Naive thymus-derived CD8-positive, alpha-beta T cell (primary cell): ENCODE measurements around the gene HS3ST5. TPM values are rescaled to one million over a fixed set of nuclear protein-coding genes. Genes with fewer than 3 reads are reported as not detected.
"Not testable (repeated sequence)": the region's sequence is repeated elsewhere in the genome, so short reads cannot be mapped to it uniquely, and the experiment has no call there.

Experiments
- ATAC-seq, 2 donors: fragments of 150-1000 bp; cut with Tn5 transposase in 1 of 2; sonication (Bioruptor Pico), chemical (Tn5 transposase) in 1 of 2; 1 replicate in 1 of 2; 2 replicates in 1 of 2; pipeline ENCODE4 v1.10.0; 2021; ENCODE audit warnings: mild to moderate bottlenecking in 2 of 2, moderate library complexity in 2 of 2
- POLR2A ChIA-PET: fragments of 350-600 bp; sonication (Branson Sonifier 250); formaldehyde crosslinking; loops from one replicate; lab custom pipeline; 2021; ENCODE audit warnings: antibody characterized with exemption; lab: Charles Lee
- DNase-seq, 10 donors: peaks; one replicate each; pipeline versions ENCODE4 v3.0.0 to v3.0.0-alpha.2; 2020 to 2022
- H3K27ac Mint-ChIP-seq, 10 donors: one replicate each; pipeline ENCODE4 v1.8.0; 2020 to 2022; ENCODE audit warnings: mild to moderate bottlenecking in 10 of 10, mixed read lengths in 10 of 10, moderate library complexity in 4 of 10, inconsistent platforms in 1 of 10
- H3K27me3 Mint-ChIP-seq, 5 donors: one replicate each; pipeline ENCODE4 v1.8.0; 2021 to 2022; ENCODE audit warnings: mixed read lengths in 5 of 5
- H3K36me3 Mint-ChIP-seq, 3 donors: one replicate each; pipeline ENCODE4 v1.8.0; 2020 to 2022; ENCODE audit warnings: mixed read lengths in 3 of 3, mild to moderate bottlenecking in 2 of 3, inconsistent platforms in 1 of 3
- H3K4me1 Mint-ChIP-seq, 4 donors: one replicate each; pipeline ENCODE4 v1.8.0; 2021 to 2022; ENCODE audit warnings: mixed read lengths in 4 of 4
- H3K4me3 Mint-ChIP-seq, 10 donors: one replicate each; pipeline ENCODE4 v1.8.0; 2020 to 2022; ENCODE audit warnings: mild to moderate bottlenecking in 10 of 10, mixed read lengths in 10 of 10, moderate library complexity in 6 of 10, inconsistent platforms in 1 of 10
- H3K9me3 Mint-ChIP-seq, 9 donors: one replicate each; pipeline ENCODE4 v1.8.0; 2020 to 2022; ENCODE audit warnings: mixed read lengths in 9 of 9, mild to moderate bottlenecking in 3 of 9, inconsistent platforms in 1 of 9, moderate library complexity in 1 of 9
- polyA plus RNA-seq, 3 donors: library from polyadenylated mRNA; unstranded; fragments of 300-500 nt; fragmentation: Illumina TruSeq; gene quantifications; one replicate each; pipeline ENCODE4 v1.2.3, GENCODE V29; 2021
- total RNA-seq, 8 experiments: library from RNA in 2 of 8; stranded (reverse) in 2 of 8; gene quantifications; one replicate each; pipeline ENCODE4 v1.2.3 and lab custom pipeline; 2021 to 2026

Gene HS3ST5
- total and polyA plus RNA-seq, 5 experiments from 2014 or later = not detected

- H3K4me3 Mint-ChIP-seq, H3K36me3 Mint-ChIP-seq, H3K4me1 Mint-ChIP-seq, DNase-seq, POLR2A ChIA-PET, H3K27ac Mint-ChIP-seq, ATAC-seq: not testable (repeated sequence)
- Mint-ChIP-seq H3K9me3 (peaks cover 0 to 14% (median 9%) of the 10 kb centered on the region in 9 donors), H3K27me3 (peaks cover 0 to 20% (median 5%) of the 10 kb centered on the region in 5 donors)
Observed at GRCh38 chr6:114149182-114149581, 193.6 kb downstream of the HS3ST5 start.

DNA sequence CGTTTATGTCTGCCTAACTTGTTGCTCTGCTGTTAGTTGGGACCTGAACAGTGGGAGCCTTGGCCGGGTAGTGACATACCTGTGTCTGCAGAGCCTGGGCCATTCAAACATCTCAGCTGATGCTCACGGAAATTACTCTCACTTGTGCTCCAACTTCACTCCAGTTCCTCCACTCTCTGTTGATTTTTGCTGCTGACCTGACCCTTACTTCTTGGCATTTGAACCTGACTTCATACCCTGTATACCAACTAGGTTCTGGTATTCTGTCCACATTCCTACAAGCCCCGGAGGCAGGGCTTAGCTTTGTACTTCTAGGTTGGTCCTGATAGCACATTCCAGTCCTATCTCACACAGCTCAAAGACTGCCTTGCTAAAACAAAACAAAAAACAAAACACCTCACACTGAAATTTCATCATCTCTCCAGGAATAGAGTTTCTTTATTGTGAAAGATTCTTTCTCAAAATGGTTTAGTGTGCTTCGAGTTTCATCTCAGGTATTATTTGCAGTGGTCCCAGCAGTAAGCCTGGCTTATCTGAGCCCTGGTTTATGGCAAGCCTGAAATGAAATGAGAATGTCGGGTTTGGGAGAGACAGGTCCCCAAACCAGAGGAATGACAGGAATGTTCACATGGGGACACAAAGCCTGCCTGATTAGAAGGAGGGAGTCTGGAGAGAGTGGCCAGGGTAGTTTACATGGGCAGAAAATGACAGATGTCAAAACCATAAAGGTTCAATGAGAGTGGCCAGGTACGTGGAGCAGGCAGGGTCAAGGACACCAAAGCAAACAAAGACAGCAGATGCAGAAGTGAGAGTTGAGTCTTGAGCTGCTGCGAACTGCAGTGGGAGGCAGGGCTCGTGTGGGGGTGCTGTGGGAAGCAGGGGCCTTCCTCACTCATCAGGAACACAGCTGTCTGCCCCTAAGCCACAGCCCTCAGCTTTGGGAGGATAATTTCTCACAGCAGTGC lies 197.7 kb downstream of the HS3ST5 start:
- no peak for DNase-seq
- POLR2A ChIA-PET = no interaction called here
- ATAC-seq = no peak
- no peak overlapping the region for H3K27ac Mint-ChIP-seq
- peaks cover 0 to 13% (median 9%) of the 10 kb centered on the region in 9 donors for H3K9me3 Mint-ChIP-seq
- H3K36me3 Mint-ChIP-seq = peaks cover 0 to 4% (median 0%) of the 10 kb centered on the region in 3 donors
- H3K27me3 Mint-ChIP-seq = peaks cover 1 to 37% (median 10%) of the 10 kb centered on the region in 5 donors
- no peak overlapping the region for H3K4me3 Mint-ChIP-seq
- H3K4me1 Mint-ChIP-seq = no peaks in the 10 kb centered on the region

DNA sequence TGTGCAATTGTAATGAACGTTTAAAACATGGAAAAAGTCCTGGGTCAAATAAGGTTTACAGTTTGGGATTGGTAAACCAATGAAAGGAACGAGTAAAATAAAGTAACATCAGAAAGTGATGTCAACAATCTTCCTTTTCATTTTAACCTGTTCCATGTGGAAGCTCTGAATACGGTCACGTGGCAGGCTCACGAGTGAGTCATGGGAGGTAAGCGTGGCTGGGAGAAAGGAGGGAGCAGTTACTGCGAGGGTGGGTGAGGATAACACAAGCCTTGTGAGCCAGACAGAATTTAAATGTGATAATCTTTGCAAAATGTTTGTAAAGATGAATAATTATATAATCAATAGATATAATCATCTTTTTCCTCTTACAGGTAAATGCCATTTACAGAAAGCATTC lies 200.6 kb downstream of the HS3ST5 start:
- peaks cover 0 to 3% (median 0%) of the 10 kb centered on the region in 3 donors for H3K36me3 Mint-ChIP-seq
- peaks cover 0 to 12% (median 7%) of the 10 kb centered on the region in 9 donors for H3K9me3 Mint-ChIP-seq
- DNase-seq (no peak), ATAC-seq (no peak)
- H3K27me3 Mint-ChIP-seq = peaks cover 4 to 46% (median 15%) of the 10 kb centered on the region in 5 donors
- POLR2A ChIA-PET = no interaction called here
- no peaks in the 10 kb centered on the region for H3K4me1 Mint-ChIP-seq
- no peak overlapping the region for H3K27ac Mint-ChIP-seq
- H3K4me3 Mint-ChIP-seq = no peak overlapping the region

GRCh38 chr6:114140416-114140815 lies 202.4 kb downstream of the HS3ST5 start:
- peaks cover 4 to 43% (median 14%) of the 10 kb centered on the region in 5 donors for H3K27me3 Mint-ChIP-seq
- POLR2A ChIA-PET = no interaction called here
- H3K36me3 Mint-ChIP-seq = no peaks in the 10 kb centered on the region
- no peak overlapping the region for H3K27ac Mint-ChIP-seq
- H3K4me1 Mint-ChIP-seq = no peaks in the 10 kb centered on the region
- H3K4me3 Mint-ChIP-seq = no peak overlapping the region
- H3K9me3 Mint-ChIP-seq = peaks cover 0 to 3% (median 0%) of the 10 kb centered on the region in 9 donors
- ATAC-seq (no peak), DNase-seq (no peak)

DNA sequence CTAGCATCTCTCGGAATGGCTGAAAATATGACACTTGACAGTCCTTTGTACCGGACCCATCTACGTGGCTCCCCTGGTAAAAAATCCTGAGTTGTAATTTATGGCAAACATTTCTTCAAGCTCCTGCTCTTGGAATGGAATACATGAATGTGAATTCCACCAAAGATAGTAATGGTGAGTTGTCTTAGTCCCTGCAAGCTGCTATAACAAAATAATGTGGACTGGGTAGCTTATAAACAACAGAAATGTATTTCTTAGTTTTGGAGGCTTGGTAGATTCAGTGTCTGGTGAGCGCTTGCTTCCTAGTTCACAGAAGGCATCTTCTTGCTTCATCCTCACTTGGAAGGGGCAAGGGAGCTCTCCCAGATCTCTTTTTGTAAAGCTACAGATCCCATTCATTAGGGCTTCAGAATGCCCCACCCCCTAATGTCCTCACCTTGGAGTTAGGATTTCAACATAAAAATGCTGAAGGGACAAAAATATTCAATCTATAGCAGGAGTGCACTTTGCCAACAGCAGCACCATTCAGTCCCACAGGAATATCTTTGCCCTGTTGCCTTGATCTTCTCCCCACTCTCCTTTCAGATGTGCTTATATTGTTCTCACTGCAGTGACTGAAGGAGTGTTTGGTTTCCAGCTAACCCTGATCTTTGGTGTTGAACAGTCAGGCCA lies 204.1 kb downstream of the HS3ST5 start:
- H3K4me3 Mint-ChIP-seq = no peak overlapping the region
- no peaks in the 10 kb centered on the region for H3K36me3 Mint-ChIP-seq
- ATAC-seq (no peak), DNase-seq (no peak)
- peaks cover 8 to 44% (median 23%) of the 10 kb centered on the region in 5 donors for H3K27me3 Mint-ChIP-seq
- POLR2A ChIA-PET = no interaction called here
- no peaks in the 10 kb centered on the region for H3K4me1 Mint-ChIP-seq
- no peaks in the 10 kb centered on the region for H3K9me3 Mint-ChIP-seq
- no peak overlapping the region for H3K27ac Mint-ChIP-seq

- H3K4me3 Mint-ChIP-seq = no peak overlapping the region
- no peak for ATAC-seq
- H3K27ac Mint-ChIP-seq = no peak overlapping the region
- peaks cover 9 to 38% (median 23%) of the 10 kb centered on the region in 5 donors for H3K27me3 Mint-ChIP-seq
- POLR2A ChIA-PET = no interaction called here
- no peak for DNase-seq
- no peaks in the 10 kb centered on the region for H3K36me3 Mint-ChIP-seq
- H3K4me1 Mint-ChIP-seq = no peaks in the 10 kb centered on the region
- H3K9me3 Mint-ChIP-seq = no peaks in the 10 kb centered on the region
Observed at GRCh38 chr6:114135363-114135971, 207.4 kb downstream of the HS3ST5 start.

DNA sequence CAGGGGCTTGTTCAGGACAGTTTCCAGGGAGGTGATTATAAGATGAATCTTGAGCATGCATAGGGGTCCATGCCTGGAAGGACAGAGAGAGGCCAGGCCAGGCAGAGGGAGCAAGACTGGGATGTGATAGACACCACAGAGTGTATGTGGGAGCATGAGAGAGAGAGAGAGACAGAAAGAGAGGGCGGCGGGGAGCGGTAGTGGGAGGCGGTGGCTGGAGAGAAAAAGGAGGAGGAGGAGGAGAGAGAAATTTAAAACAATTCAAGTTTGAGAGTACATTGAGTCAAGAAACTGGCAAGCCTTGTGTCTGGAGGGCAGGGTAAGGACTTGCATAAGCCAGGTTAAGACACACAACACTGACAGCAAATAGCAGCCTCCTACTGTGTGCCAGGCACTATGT lies 209.0 kb downstream of the HS3ST5 start:
- Mint-ChIP-seq H3K4me3 (no peak overlapping the region), H3K27me3 (peaks cover 6 to 31% (median 20%) of the 10 kb centered on the region in 5 donors), H3K4me1 (no peaks in the 10 kb centered on the region), H3K9me3 (peaks cover 0 to 10% (median 0%) of the 10 kb centered on the region in 9 donors), H3K36me3 (no peaks in the 10 kb centered on the region), H3K27ac (no peak overlapping the region)
- ATAC-seq (no peak), DNase-seq (no peak)
- POLR2A ChIA-PET = no interaction called here

DNA sequence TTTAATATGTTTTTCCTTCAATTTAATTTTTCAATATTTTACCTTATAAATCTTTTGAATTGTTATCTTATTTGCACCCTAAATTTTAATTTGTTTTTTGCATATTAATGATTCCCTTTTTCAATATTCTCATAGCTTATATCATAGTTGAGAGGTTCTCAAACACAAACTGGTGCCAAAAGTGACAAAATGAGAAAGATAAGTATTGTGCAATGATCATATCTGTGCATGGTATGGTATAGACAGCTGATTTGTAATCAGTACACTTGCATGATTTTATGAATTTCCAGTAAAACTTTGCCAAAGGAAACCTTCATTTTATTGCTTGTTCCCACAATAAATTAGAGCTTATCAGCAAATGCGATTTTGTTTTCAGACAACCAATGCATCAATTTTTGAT lies 210.9 kb downstream of the HS3ST5 start:
- Mint-ChIP-seq H3K36me3 (no peaks in the 10 kb centered on the region), H3K4me3 (no peak overlapping the region), H3K4me1 (no peaks in the 10 kb centered on the region), H3K9me3 (peaks cover 0 to 10% (median 0%) of the 10 kb centered on the region in 9 donors), H3K27me3 (peaks cover 6 to 30% (median 16%) of the 10 kb centered on the region in 5 donors), H3K27ac (no peak overlapping the region)
- POLR2A ChIA-PET = no interaction called here
- ATAC-seq = no peak
- no peak for DNase-seq

DNA sequence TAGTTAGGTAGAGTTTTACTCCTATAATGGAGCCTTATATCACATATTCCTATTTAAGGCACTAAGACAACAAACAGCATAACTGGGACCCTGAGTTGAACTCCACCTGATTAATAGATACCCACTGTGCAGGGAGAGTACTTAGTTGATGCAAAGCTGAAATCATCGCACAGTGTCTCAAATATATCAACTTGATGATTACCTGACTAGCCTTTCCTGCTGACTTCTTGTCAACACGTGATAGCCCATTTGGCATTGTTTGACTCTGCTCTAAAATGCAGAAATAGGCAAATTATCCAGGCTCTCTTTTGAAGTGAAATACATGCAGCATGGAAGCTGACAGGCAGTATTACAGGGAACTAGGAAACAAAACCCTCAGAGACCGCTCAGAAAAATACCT lies 217.2 kb downstream of the HS3ST5 start:
- Mint-ChIP-seq H3K36me3 (no peaks in the 10 kb centered on the region), H3K9me3 (peaks cover 0 to 10% (median 0%) of the 10 kb centered on the region in 9 donors), H3K4me1 (no peaks in the 10 kb centered on the region), H3K4me3 (no peak overlapping the region), H3K27me3 (peaks cover 5 to 20% (median 12%) of the 10 kb centered on the region in 5 donors), H3K27ac (no peak overlapping the region)
- POLR2A ChIA-PET = no interaction called here
- ATAC-seq = no peak
- no peak for DNase-seq

DNA sequence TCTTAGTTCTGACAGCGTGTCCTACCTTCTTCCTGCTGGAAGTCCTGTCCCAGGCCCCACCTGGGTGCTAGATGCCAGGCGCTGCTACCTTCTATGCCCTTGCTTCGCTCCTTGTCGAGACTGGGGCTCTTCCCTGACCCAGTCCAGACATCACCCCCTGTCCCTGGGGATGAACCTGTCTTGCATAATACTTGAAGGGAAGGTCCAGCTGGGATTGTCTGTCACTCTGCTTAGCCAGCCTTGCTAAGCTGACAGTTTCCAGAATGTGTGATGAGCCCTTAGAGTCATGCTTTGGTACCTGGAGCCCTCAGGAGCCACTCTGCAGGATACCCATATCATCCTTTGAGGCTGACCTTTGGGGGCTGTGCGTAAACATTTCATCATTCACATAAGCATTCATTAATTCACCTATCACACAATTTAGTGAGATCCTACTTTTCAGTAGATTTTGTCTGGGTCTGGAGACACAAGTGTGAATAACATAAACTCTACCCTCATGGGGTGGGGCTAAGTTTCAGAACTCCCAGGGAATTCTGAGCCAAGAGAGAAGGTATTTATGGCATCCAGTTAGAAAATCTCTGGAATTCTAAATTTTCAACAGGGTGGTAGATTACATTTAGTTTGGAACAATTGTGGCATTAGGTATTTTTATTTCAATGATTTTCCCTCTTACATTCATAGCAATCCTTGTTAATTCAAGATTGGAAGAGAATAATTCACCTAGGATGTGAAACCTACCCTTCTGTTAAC lies 220.7 kb downstream of the HS3ST5 start:
- H3K27me3 Mint-ChIP-seq = peaks cover 6 to 20% (median 14%) of the 10 kb centered on the region in 5 donors
- no peaks in the 10 kb centered on the region for H3K4me1 Mint-ChIP-seq
- no peaks in the 10 kb centered on the region for H3K36me3 Mint-ChIP-seq
- DNase-seq (no peak), ATAC-seq (no peak)
- H3K27ac Mint-ChIP-seq = no peak overlapping the region
- H3K9me3 Mint-ChIP-seq = peaks cover 0 to 2% (median 0%) of the 10 kb centered on the region in 9 donors
- no peak overlapping the region for H3K4me3 Mint-ChIP-seq
- POLR2A ChIA-PET = no interaction called here

GRCh38 chr6:114119056-114119455 lies 223.8 kb downstream of the HS3ST5 start:
- H3K36me3 Mint-ChIP-seq = no peaks in the 10 kb centered on the region
- POLR2A ChIA-PET = no interaction called here
- ATAC-seq (no peak), DNase-seq (no peak)
- H3K27ac Mint-ChIP-seq = no peak overlapping the region
- peaks cover 2 to 17% (median 11%) of the 10 kb centered on the region in 5 donors for H3K27me3 Mint-ChIP-seq
- peaks cover 0 to 2% (median 0%) of the 10 kb centered on the region in 9 donors for H3K9me3 Mint-ChIP-seq
- H3K4me1 Mint-ChIP-seq = no peaks in the 10 kb centered on the region
- no peak overlapping the region for H3K4me3 Mint-ChIP-seq

GRCh38 chr6:114115652-114116051 lies 227.2 kb downstream of the HS3ST5 start:
- peaks cover 3 to 26% (median 5%) of the 10 kb centered on the region in 5 donors for H3K27me3 Mint-ChIP-seq
- no peaks in the 10 kb centered on the region for H3K4me1 Mint-ChIP-seq
- H3K36me3 Mint-ChIP-seq = no peaks in the 10 kb centered on the region
- no peak overlapping the region for H3K4me3 Mint-ChIP-seq
- no peak overlapping the region for H3K27ac Mint-ChIP-seq
- no peak for DNase-seq
- peaks cover 0 to 4% (median 0%) of the 10 kb centered on the region in 9 donors for H3K9me3 Mint-ChIP-seq
- POLR2A ChIA-PET = no interaction called here
- no peak for ATAC-seq
